Mucosa of descending colon (tissue), 3 donors: ENCODE measurements around the gene UTP14C. TPM values are rescaled to one million over a fixed set of nuclear protein-coding genes. Genes with fewer than 3 reads are reported as not detected.

Source experiments
- ATAC-seq: fragments of 200-7000 bp; cut with Tn5 transposase; one replicate; pipeline ENCODE4 v1.9.1; 2020; ENCODE audit warnings: mild to moderate bottlenecking, moderate library complexity
- DNase-seq, 3 donors: peaks; one replicate each; pipeline ENCODE4 v3.0.0-alpha.2; 2020
- H3K36me3 ChIP-seq: fragments of 200-600 bp; one replicate; pipeline ENCODE4 v1.8.0; 2021; ENCODE audit warnings: low read depth, mild to moderate bottlenecking
- H3K4me1 ChIP-seq: fragments of 200-600 bp; one replicate; pipeline ENCODE4 v1.8.0; 2021; ENCODE audit warnings: low read depth, mild to moderate bottlenecking
- H3K4me3 ChIP-seq: fragments of 200-600 bp; one replicate; pipeline ENCODE4 v1.8.0; 2021; ENCODE audit warnings: mild to moderate bottlenecking
- H3K9me3 ChIP-seq: fragments of 200-600 bp; one replicate; pipeline ENCODE4 v1.8.0; 2021; ENCODE audit warnings: mild to moderate bottlenecking
- CTCF ChIP-seq: fragments of 200-600 bp; IDR thresholded peaks from one replicate; pipeline ENCODE4 v1.8.0; 2022; ENCODE audit warnings: antibody characterized with exemption, mild to moderate bottlenecking
- intact Hi-C, 2 donors: fragments of 100-400 bp; cut with DNase I in 1 of 2; cut with micrococcal nuclease in 1 of 2; formaldehyde crosslinking; loops; one replicate each; pipeline versions ENCODE4 v1.11.0 to v1.11.1; 2022; cut with DNase I, micrococcal nuclease
- total RNA-seq, 3 donors: library from RNA; stranded (reverse); fragmentation: NEBNext Ultra II Directional in 2 of 3; extraction: Animal tissue kit (Norgen Biotek cat#: 25700) in 2 of 3; gene quantifications; one replicate each; pipeline versions ENCODE4 v1.2.1 to v1.2.4, GENCODE V29; 2021 to 2023
- donor health status: DM: no; HTN: no; CAD: no; lungs with moderate emphysema.
- donor health status: DM: no; HTN: no; CAD: no.
- donor health status: DM: no; HTN: yes; CAD: no.

UTP14C gene
- total RNA-seq, 3 donors from 2014 or later: 17.4 to 21.9 (median 20.5) TPM

- no peaks in the 10 kb centered on the region for H3K9me3 ChIP-seq
- H3K4me3 ChIP-seq: no peak overlapping the region
- intact Hi-C loops: loop anchor here in 1 of 2 donors (10.0 kb wide), 1 partner anchor 125 kb away; the partner anchor contains the start of gene NEK5
- DNase-seq (no peak), ATAC-seq (no peak)
- no peaks in the 10 kb centered on the region for H3K36me3 ChIP-seq
- no peak for TF ChIP-seq CTCF
- peaks cover 24% of the 10 kb centered on the region for H3K4me1 ChIP-seq
These were observed 25.0 kb upstream of the UTP14C start for GRCh38 chr13:51999510-51999911.

GRCh38 chr13:51999921-52000320 lies 24.6 kb upstream of the UTP14C start:
- Histone ChIP-seq H3K9me3 (no peaks in the 10 kb centered on the region), H3K4me1 (peaks cover 24% of the 10 kb centered on the region), H3K36me3 (no peaks in the 10 kb centered on the region), H3K4me3 (no peak overlapping the region)
- intact Hi-C loops: loop anchor here (10.0 kb wide), 1 partner anchor 125 kb away; the partner anchor contains the start of gene NEK5 (in 2 of the 2)
- DNase-seq (no peak), ATAC-seq (no peak)
- TF ChIP-seq CTCF: no peak

- TF ChIP-seq CTCF: peak; percentile 37
- H3K36me3 ChIP-seq: no peaks in the 10 kb centered on the region
- intact Hi-C loops: loop anchor here in 1 of 2 donors (10.0 kb wide), 1 partner anchor 124 kb away; the partner anchor contains the start of gene NEK5
- ATAC-seq (peak; percentile 50), DNase-seq (no peak)
- H3K9me3 ChIP-seq: no peaks in the 10 kb centered on the region
- peaks cover 12% of the 10 kb centered on the region for H3K4me1 ChIP-seq
- no peak overlapping the region for H3K4me3 ChIP-seq
These were observed 23.3 kb upstream of the UTP14C start for GRCh38 chr13:52001120-52001731.

- Histone ChIP-seq H3K9me3 (no peaks in the 10 kb centered on the region), H3K36me3 (no peaks in the 10 kb centered on the region), H3K4me3 (no peak overlapping the region), H3K4me1 (peaks cover 9% of the 10 kb centered on the region)
- TF ChIP-seq CTCF: no peak
- intact Hi-C loops: loop anchor here in 1 of 2 donors (10.0 kb wide), 1 partner anchor 122 kb away; the partner anchor contains the start of gene NEK5
- DNase-seq (no peak), ATAC-seq (no peak)
These were observed 22.1 kb upstream of the UTP14C start for GRCh38 chr13:52002361-52002760.

GRCh38 chr13:52003541-52003940 lies 20.9 kb upstream of the UTP14C start:
- Histone ChIP-seq H3K36me3 (no peaks in the 10 kb centered on the region), H3K4me1 (peaks cover 9% of the 10 kb centered on the region), H3K4me3 (no peak overlapping the region), H3K9me3 (no peaks in the 10 kb centered on the region)
- ATAC-seq: peak; percentile 58
- no peak for TF ChIP-seq CTCF
- intact Hi-C loops: loop anchor here in 1 of 2 donors (10.0 kb wide), 1 partner anchor 121 kb away; the partner anchor contains the start of gene NEK5
- DNase-seq: peak in 1 of 3 donors; percentile 46
